NCI-H82 treated with DMSO at 0.1 percent for 48 hours (cell line): Measurements from ENCODE around the gene DIAPH2.

Experiments used
- DNase-seq: peaks from one replicate; lab custom pipeline; 2025; ENCODE audit not compliant: unreplicated experiment; lab: John Stamatoyannopoulos, UW

The DIAPH2 gene

DNA sequence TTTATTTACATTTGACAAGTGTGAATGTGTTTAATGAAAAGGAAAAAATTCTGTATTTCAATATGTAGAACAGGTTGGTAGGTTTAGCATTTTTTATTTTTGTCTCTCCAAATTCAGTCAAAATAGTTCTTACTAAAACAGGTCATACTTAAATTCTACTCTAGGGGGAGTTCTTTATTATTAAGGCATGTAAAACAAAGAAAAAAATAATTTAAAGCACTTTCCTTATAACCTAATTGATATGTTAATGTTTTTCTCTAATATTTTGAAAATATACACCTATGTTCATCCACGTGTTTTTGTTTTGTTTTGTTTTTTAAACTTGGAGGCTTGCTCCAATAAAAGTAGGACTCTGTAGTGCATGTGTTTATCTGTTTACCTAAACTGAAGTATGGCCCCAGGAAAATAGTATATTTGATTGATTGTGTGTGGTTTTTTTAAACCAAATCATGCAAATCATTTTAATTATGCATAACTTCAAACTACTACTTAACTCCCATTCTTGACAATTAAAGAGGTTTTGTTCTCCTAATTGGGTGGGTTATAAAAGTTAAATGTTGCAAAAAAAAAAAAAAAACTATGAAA lies 761.7 kb downstream of the DIAPH2 start:
- no peak for DNase-seq

DNA sequence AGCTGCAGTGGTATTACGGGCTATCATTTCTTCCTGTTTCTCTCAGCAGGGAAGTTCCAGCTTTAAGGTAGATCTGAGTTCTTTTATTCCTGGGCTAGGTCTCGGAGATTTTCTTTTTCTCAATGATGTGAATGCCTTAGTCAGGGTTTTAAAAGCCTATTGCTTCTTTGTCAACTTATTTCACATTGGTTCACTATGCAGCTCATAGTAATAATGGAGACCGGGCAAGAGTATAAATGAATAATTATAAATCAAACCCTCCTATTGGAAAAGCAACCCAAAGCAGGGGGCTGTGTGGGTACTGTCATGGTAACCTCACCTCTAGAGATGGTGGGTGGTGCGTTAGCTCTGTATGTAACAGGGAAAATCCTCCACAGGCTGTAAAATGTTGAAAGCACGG lies 762.7 kb downstream of the DIAPH2 start:
- no peak for DNase-seq

DNA sequence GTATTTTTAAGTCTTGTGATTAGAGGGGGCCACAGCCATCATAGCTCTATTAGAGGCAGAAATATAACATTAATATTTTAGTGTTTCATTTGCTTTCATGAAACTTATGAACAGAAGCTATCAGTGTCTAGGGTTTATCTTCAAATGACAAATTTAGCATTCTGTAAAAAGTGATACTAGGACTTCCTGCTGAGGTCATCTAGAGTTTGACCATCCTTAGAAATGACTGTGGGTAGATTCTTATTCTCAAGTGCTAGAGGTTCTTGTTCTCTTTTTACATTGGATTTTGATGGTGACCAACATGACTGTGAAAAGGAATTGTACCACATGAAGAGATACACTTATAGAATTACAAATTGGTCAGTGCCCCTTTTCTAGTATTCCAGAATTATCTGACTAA lies 767.6 kb downstream of the DIAPH2 start:
- no peak for DNase-seq

DNA sequence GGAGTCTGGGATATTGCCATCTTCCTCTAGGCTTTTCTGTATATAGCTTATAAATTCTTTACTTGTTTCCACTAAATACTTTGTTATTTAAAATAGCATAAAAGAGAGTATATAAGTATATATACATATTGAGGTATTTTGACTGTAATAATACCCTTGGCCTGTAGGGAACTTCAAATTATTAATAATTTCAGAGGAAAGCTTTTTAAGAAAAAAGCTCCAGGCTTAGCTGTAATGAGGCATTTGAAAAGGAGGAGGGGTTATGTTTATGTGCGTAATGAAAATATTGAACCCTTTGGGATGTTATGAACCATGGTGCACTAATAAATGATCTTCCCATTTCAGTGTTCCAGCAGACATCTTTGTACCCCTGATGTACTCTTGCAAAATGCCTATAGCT lies 777.1 kb downstream of the DIAPH2 start:
- no peak for DNase-seq

DNA sequence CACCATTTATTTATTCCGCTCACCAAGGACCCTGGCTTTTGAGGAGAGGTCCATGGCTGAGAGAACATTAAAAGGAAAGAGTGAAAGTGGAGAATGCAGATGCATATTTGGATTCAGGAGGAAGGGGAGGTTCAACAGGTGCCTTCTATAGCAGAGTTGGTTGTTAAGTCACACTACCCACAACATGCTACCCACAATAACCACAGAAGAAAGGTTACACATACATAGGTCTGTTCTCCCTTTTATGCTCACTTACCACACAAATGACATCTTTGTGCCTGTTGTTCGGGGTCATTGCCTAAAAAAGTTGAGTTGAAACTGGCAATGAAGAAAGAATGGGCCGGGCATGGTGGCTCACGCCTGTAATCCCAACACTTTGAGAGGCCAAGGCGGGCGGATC lies 786.4 kb downstream of the DIAPH2 start:
- DNase-seq, result no peak

DNA sequence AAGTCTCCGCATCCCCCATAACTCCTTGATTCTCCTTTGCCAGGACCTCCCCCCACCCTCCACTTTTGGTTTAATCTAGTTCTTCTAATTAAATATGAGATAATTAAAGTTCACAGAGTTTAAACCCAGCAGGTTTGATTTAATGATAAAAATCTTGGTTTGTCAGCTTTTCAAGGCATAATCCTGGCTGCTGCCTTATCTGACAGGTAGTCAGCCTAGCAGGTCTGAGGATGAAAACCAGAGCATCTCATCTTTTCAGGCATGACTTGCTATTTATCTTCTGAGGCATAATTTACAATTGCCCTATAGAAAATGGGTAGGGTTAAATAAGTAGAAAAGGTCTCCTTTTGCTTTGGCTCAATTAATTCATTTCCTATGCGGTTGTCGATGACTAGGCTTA lies 790.3 kb downstream of the DIAPH2 start:
- no peak for DNase-seq

DNA sequence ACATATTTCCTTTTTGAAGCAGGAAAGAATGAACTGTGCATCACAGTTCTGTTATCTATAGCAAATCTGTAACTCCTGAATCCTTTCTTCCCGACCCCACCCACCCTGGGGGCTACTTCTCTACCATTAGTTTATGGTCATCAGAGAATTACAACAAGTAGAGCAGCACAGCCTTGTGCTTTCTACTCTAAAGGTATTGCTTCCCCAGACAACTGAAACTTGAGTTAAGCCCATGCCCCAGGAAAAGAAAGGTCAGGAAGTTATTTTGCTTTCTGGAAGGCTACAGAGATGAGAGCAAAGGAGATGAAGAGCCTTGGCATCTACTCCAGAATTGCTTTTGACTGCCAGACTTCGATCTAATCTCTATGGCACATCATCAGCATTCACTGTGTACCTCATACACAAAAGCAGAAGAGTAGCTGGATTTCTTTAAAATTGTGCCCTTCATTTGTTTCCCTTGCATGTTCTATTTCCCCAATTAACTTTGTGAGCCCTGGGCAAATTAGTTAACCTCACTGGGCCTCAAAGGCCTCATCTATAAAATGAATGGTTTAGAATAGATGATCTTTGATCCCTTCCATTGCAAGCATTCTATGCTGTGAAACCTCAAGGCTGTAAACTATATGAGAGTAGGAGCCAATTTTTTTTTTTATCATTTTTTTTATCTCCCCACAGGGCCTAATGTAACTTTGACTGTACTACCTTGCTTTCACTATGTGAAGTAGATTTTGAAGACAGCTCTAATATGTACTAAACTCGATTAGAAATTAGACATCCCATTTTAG lies 794.7 kb downstream of the DIAPH2 start:
- DNase-seq, result no peak

DNA sequence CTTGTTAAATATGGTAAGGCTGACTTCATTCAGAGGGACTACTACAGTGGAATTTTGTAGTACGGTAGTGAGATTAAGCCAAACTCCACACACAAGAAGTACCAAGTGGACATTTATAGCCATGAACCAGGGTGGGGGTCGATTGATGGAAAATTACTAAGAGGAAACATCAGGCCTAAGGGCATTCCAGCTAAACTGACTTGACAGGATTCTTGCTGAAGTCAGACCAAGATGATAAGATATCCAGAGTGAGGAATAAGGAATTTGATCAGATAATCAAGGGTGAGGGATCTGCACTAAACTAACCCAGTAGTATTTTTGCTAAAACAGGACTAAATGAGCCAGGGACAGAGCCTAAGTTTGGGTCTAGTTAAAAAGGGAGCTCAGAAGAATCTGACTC lies 796.6 kb downstream of the DIAPH2 start:
- no peak for DNase-seq

DNA sequence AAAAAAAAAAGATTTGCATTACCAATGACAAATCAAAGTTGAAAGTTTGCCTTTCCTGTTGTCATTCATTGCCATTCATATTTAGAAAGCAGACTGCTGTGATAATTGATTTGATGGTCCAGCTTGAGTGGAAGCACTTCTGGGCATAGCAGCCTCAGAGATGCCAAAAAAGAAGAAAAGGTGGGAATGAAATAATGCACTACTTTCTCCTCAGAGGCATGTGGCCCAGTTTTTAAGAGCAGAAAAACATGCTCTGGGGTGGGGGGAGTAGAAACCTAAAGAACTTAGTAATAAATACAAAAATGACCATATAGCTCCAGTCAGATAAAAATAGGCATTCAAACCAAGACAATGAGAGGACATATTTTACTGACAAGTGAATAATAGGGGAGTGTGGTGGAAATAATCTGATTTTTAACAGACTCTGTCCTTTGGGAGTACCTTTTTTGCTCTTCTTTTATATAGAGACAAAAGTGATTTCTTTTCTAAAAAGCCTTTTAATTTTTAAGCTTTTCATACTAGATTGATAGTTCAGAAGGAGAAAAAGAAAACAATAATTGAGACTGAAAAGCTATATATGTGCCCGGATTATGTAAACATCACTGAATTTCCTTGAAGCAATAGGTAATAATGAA lies 798.1 kb downstream of the DIAPH2 start:
- no peak for DNase-seq

DNA sequence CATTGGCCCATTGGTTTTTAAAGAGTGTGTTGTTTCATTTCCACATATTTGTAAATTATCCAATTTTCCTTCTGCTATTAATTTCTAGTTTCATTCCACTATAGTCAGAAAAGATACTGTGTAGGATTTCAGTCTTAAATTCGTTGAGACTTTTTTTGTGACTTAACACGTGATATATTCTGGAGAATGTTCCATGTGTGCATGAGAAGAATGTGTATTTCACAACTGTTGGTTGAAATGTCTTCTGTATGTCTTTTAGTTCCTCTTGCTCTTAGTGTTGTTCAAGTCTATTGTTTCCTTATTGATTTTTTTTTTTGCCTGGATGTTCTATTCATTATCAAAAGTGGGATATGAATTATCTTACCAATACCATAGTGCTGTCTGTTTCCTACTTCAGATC lies 806.0 kb downstream of the DIAPH2 start:
- DNase-seq, result no peak

DNA sequence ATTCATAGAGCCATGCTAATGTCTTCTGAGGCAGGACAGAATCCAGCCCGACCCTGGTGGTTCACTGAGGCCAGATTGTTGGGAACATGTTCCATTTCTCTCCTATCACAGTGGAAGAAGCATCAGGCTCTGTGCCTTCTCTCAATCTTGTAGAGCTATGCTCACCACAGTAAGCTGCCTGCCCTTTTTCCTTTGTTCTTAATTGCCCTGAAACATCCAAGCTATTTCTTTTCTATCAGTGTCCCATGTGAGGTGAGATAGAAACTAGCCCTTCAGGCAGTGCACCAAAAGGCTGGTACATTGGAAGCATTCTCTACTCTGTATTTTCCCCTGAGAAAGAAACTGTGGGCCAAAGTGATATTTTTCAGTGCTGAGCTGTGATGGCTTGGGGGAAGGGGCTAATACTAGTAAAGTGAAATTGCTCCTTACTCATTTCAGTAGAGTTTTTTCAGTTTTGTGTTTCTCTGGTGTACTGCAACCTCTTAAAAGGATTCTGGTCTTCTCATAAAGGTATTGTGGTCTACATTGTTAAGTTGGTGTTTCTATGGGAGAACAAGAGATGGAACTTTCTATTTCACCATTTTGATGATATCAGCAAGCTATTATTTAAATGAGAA lies 810.2 kb downstream of the DIAPH2 start:
- DNase-seq, result no peak

DNA sequence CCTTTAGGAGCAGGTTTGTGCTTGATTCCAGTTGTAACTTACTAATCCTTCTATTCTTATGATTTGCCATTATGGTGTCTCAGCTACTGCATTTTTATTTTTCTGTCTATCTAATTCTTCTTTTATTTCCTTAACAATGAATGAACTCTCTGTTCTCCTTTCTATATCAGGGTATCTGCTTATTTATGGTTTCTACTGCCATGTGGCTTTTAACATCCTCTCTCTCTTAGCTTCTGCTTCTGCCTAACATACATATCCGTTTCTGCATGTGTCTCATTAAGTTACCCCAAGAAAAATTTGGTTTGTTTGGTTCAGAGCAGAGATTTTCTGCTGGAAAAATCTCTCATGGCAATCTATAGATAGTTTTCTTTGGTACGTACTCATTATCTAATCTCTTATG lies 813.5 kb downstream of the DIAPH2 start:
- DNase-seq, result no peak

DNA sequence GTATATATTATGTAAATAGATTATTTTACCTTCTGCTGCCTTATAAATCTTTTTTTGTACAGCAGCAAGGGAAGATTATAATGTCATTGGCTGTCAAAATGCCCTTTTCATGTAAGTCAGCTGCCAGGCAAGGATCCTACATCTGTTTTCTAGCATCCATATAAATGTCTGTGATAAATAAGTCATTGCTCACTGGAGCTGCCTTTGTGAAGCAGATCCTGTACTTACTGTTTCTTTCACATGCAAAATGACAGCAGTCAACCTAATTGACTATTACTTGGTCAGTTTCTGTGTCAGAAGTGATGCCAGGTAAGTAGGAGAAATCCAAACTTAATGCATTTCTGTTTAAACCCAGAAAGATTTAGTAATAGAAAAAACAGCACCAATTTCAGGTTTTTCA lies 819.8 kb downstream of the DIAPH2 start:
- no peak for DNase-seq

DNA sequence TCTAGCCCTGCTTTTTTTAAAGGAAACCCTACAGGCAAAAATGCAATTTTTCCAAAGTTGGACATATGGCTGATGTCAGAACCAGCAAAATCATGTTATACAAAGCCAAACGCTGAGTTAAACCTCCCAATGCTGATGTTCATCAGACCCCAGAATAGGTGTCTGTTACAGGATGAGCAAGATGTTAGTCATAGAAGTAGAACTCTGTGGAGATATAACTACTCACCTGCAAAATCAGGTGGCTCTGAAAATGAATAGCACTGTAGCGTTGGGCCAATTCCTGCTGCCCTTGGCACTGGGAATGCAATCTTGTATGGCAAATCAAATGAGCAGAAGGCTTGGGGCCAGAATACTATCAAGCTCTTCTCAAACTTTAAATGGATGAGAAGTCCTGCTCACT lies 833.1 kb downstream of the DIAPH2 start:
- no peak for DNase-seq

DNA sequence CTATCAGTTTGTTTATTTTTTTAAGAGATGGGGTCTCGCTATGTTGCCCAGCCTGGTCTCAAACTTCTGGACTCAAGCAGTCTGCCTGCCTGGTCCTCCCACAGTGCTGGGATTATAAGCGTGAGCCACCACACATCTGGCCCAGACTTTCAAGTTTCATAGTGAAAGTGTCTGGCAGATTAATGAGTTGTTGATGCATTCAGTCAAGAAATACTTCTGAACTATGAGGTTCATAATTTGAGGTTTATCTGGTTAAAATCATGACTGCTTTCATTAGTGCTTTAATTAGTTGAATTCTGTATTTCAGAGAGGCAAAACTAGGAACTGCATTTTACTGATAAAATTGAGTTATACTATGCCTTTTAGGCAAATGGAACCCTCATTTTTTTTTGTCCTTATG lies 837.7 kb downstream of the DIAPH2 start:
- DNase-seq, result no peak

DNA sequence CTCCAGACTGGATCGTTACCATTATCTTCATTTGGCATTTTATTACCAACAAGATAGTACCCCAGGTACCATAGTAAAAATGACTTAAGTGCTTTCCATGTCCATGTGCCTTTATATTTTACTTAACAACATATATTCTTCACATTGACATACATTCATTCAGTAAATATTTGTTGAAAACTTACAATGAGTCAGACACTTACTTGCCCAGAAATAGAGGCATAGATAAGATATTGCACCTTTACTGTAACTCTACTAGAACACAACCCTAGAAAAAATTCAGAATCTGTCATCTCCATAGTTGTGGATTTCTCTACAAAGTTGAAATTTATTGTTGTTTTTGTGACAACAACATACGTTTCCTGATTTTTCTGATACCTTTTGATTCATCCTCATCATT lies 839.7 kb downstream of the DIAPH2 start:
- no peak for DNase-seq

DNA sequence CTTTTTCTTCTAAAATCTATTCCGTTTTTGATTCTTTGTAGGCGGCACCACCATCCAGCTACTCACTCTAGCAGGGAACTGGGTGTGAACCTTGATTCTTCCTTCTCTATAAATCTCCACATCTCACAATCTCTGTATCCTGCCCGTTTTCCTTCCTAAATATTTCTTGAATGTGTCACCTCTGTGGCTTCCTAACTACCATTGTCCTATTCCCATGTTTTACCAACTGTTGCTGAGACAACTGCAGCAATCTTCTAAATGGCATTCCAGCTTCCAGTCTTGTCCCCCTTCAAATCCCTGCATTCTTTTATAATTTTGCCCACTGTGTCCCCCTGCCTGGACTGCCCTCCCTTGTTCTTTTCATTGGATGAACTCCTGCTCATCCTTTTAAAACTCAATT lies 840.4 kb downstream of the DIAPH2 start:
- DNase-seq, result no peak

DNA sequence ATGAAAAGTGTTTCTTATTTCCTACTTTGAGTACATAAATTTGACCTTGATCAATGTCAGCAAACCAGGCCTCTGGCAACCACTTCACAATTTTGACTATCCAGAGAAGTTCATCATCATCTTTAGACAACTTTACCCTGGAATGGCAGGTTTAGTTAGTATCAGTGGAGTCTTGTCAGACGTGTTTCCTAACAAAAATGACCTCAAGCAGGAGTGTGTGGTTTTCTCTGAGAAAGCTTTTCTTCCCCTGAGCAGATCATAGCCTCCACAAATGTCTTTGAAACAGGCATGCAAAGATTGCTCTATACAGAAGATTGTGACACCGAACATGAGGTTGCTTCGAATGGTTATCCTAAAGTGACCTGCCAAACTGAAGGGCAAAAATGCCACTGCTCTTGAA lies 841.3 kb downstream of the DIAPH2 start:
- no peak for DNase-seq

DNA sequence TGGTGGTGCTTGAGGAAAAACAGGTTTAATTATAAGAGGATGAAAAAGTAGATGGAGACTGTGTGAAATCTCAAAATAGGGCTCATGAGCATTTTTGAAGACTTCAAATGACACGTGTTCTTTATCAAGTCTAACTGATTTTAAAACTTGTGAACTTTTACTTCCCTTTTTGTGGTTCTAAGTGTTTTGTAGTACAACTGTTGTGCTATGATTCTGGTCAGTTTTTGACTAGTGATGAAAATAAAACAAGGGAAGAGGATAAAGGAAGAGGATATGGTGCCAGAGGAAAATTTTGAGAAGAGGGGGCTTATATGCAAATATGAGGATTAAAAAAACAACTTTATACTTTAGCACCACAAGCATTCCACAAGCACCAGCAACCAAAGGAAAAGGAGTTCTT lies 843.1 kb downstream of the DIAPH2 start:
- DNase-seq, result no peak

DNA sequence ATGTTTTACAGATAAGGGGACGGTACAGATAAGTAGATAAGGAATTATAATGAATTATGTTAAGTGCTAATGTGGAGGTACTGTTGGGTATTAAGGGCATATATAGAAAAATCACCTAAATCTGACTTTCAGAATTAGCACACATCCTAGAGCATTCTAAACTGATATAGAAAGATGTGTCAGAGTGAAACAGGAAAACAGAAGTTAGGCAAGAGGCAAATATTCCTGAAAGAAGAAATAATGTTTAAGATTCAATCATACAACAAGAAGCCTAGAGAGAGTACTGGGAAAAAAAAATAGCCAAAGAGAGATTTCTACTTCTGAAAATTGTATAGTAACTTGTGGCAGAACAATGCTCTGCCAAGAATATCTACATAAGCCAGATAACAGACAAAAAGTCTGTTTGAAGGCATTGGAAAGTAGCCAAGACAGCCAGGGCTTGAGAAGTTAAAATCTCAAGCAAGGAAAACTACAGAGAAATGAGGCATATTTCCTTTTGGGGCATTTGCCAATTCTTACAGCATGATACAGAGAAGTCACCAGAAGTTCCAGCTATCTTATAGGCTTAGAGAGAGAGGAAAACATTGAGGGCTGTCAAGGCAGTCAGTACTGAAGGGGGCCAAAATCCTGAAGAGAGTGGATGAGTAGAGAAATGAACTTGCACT lies 845.0 kb downstream of the DIAPH2 start:
- no peak for DNase-seq

DNA sequence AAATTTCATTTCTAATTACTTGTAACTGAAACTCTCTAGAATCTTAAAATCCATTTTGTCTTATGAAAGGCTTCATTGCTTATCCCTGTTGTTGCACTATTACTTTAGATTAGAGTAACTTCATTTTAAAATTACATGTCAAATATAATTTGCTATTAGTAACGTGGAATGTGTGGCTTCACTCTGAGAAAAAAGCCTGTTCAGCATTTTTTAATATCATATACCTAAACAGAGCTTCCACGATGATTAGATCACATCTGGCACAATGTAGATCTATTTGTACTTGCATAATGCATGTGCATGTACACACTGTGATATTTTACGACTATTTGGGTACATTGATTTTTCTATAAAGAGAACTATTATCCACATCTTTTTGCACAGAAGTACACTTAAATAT lies 847.2 kb downstream of the DIAPH2 start:
- no peak for DNase-seq

DNA sequence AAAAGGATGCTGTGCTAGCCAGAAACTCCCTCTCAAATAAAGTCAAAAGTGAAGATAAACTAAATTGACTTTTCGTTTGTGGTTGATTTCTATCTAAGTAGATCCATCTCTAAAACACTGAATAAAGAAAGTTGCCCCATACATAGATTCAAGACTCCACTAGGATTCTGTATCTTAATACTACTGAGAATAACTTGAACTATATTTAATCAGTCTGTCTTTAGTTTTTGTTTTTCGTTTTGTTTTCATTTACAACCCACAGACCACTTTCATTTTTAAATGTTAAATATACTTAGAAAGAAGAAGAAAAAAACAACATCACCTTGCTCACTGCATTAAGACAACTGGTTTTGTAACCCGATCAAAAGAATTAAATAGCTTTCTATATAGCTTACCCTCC lies 854.1 kb downstream of the DIAPH2 start:
- no peak for DNase-seq
